ENCODE results near the gene FAM234B.

Gene FAM234B

GRCh38 chr12:13093848-13094220 lies 49.7 kb downstream of the FAM234B start:
- DNase-seq = no peak

- DNase-seq = no peak
Measured at GRCh38 chr12:13094367-13094766, 50.2 kb downstream of the FAM234B start.

GRCh38 chr12:13095266-13095995 lies 51.2 kb downstream of the FAM234B start:
- DNase-seq = no peak

GRCh38 chr12:13097491-13098011 lies 53.4 kb downstream of the FAM234B start:
- DNase-seq = no peak

DNA sequence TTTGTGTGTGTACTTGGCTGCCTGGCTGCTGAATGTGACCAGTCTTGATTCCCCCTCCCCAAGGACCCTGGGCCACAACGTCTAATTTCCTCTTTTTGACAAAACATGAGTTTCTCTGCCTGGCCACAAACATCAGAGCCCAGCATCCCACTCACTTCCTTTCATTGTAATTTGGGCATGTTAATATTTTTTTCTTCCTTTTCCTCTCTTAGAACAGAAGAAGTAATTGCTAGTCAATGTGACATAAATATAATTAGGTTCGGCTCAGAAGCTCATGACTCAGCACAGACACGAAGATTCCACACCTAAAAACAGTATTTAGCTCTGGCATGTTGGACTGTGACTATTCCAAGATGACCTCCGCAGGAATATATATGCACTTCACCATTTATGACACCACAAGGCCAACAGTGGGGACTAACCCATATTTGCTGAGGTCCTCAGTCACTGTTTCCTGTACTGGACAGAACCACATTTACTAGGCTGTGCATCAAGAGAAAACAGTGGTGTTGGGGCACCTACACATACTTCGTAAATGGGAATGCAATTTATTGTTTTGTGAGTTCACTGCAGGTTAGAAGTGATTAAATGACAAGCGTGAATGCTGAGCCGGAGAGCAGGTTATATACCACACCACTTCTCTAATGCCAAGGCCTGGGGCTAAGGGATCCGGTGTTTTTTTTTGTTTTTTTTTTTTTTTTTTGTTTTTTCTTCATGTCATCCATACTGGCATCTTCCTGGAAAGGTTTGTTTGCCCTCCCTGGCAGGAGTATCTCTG lies 55.1 kb downstream of the FAM234B start:
- DNase-seq = no peak

DNA sequence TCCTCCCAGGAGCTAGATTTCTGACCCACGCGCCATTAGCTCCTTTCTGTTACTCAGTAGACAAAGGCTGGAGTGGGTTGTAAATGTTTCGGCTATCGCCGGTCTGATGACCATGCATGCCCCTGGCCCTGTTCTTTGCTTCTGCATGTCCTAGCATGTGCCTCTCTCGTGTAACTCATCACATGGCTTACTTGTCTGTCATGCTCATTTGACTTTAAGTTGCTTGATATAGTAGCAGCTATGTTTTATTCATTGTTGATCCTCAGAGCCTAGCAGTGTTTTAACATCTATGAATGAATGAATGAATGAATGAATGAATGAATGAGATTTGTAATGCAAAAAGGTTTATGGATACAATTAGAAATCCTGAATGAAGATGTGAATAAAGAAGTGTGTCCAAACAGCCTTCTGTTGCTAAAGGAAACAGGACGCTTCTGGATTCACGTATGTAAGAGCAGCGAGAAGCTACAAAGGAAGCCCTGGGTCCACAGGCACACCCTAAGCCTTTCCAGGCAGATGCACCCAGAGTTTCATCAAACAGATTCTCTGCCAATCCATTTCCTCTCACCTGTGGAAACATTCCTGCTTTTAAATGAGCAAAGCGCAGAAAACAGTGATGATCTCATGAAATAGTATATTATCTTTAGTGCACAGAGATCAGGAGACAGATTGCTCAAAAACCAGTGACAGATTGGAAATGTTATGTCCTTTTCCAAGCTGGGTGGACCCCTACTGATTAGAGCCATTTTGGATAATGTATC lies 55.8 kb downstream of the FAM234B start:
- no peak for DNase-seq

DNA sequence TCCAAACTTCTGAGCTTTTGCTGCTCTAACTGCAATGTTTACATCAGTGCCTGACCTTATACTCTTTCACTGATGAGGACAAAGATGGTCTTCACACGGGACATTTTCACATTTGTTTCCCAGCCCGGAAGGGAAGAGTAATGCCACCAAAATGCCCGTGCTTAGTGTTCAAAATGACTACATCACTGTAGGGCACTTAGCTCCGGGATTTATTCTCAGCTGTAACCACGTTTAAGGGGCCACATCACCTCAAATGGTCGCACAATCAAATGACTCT lies 56.4 kb downstream of the FAM234B start:
- no peak for DNase-seq

DNA sequence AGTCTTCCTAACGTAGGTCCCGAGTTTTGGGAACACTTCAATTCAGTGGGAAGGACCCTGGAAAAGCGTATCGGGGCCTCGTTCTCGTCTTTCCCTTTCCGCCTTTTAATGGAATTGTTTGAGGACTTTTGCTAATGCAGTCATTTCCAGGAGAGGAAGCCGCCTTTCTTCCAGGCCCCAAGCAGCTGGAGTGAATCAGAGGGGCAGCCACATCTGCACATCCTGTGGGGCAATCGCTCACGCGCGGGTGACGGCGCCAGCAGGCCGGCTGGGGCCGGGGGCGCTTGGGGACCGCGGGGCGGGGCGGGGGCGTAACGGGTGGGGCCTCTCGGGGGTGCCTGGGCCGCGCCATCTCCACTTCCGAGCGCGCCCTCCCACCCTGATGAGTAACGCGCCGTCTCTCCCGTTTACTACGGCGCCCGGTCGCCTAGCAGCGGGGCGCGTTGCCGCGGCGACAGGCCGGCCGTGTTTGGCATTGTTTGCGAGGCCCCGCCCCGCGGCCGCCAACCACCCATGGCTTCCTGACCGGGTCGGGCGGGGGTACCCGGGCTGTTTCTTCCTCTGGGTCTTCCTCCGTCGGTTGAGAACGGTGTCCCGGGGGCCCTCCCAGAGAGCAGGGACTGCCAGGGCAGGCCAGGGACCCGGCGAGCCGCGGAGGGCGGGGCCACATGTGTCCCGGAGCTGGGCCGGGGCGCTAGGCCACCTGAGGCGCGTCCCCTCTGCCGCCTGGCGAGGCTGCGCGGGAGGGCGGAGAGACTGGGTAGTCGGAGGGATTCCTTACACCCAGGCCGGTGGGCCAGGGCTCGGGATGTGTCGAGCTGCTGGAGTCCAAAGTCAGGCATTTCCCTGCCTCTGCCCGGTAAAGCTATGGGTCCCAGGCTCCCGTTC lies 56.9 kb downstream of the FAM234B start:
- peak; percentile 32 for DNase-seq

DNA sequence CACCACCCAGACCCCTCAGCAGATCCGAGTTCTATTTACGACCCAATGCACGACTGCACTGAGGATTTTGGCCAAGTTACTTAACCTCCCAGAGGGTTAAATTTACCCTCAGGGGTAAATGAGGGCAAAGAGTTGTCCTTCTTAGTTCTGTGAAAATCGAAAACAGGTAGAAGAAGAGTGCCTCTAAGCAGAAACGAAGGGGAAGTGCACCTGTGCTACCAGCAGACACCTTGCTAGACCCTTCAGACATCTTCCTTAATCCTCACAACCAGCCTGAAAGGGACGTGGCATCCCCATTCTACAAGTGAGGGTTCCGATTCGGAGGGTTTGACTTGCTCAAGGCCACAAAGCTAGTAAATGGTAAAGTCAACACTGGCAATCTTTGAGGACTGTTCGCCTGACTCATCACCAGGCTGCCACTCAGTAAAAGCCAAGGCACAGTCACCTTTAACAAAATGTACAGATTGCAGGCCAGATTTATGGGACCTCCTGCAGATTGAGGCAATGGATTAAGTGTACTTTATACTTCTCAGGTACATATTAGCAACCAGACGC lies 57.7 kb downstream of the FAM234B start:
- no peak for DNase-seq

GRCh38 chr12:13102461-13103195 lies 58.4 kb downstream of the FAM234B start:
- no peak for DNase-seq

GRCh38 chr12:13103391-13104033 lies 59.3 kb downstream of the FAM234B start, which contains the start of gene GSG1:
Gene GSG1, minus strand, starts transcription at chr12:13103667. Its CDS starts 155 bp downstream, at chr12:13103512.
- DNase-seq = no peak

GRCh38 chr12:13104409-13104808 lies 60.2 kb downstream of the FAM234B start:
- DNase-seq = no peak

- no peak for DNase-seq
Measured at GRCh38 chr12:13105781-13106180, 61.6 kb downstream of the FAM234B start.

DNA sequence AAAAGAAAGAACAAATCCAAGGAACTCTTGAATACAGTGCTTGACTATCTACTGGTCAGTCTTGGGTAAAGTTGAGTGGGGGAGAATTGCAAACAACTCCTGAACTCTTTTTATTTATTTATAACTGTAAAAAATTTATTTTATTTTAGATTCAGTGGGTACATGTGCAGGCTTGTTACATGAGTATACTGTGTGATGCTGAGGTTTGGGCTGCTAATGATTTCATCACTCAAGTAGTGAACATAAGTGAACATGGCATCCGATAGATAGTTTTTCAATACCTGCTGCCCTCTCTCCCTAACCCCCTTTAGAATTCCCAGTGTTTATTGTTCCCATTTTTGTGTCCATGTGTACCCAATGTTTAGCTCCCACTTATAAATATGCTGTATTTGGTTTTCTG lies 62.5 kb downstream of the FAM234B start:
- no peak for DNase-seq

DNA sequence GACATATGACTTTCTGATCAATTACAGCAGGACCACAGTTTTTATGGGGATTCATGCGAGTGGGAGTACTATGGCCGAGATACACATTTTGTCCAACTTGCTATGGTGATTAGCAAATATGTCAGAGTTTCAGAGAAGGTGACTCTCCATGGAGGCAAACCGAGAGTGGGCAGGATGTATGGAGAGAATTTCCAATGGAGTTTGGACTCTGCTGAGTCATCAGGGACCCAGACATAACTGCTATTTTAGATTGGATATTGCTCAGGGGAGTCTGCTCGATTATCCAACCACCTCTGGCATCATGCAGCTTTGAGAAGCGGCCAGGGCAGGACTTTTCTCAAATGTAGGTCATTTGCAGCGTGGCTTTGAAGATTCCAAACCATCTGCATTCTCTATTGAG lies 68.8 kb downstream of the FAM234B start:
- DNase-seq = no peak

GRCh38 chr12:13114251-13115052 lies 70.3 kb downstream of the FAM234B start:
- no peak for DNase-seq

- no peak for DNase-seq
Measured at GRCh38 chr12:13116259-13116658, 72.1 kb downstream of the FAM234B start.

- no peak for DNase-seq
Measured at GRCh38 chr12:13117029-13117428, 72.8 kb downstream of the FAM234B start.

- no peak for DNase-seq
Measured at GRCh38 chr12:13119826-13120225, 75.6 kb downstream of the FAM234B start.

DNA sequence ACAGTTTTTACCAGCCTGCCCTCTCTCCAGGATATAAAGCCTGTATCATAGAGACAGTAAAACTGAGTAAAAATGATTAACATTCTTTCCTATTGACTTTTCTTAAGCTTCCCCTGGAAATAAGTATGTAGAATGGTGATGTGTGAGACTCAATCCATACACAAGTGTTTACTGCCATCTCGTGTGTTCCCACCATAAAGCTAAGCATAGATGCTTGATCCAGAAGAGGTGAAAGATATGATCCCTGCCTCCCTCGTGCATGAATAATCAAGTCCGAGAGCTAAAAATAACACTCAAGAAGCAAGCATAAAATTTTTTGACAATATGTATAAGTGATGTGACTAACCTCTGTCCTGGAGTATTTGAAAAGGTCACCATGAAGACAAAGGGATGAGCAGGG lies 76.2 kb downstream of the FAM234B start:
- DNase-seq = no peak
